ENCODE data around the gene PER2.
A peak's percentile ranks its signal among the peaks of the same experiment; 100 is the strongest.

Gene PER2

DNA sequence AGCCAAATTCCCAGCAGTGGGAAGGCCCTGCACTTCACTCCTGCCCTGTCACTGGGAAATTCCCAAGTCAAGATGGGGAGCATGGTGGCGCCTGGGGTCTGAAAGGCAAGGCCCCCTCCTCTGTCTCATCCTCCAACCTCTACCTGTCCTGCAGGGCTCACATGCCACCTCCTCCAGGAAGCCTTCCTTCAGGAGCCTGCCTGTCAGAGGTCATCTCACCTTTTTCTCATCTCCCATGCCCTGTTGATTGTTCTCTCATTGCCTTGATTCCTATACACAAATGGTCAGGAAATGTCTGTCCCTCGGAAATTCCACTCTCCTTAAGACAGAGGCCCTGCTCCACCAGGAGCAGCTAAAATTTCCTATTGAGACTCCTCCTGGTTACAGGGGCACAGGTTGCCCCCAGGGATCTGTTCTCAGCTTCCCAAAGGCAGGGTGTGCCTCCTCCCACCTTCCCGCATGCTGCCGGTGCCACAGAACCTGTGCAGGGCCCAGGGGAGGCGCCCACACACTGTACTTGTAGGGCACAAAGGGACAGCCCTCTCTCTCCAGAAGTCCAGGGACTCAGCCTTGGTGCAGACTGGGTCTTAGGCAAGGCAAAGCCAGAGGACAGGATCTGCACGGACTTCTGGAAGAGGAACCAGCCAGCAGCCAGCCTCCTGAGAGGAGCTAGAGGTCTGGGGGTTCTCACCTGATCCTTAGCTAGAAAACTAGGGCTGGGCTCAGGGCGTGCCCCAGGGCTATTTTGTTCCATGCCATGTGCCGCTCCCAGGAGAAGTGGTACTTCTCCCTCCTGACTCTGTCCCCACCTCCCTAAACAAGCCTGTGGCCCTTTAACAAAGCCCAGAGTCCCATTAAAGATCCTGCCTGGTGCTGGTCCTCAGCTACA, 61.5 kb downstream of the PER2 start:
- H3K36me3 ChIP-seq (ENCODE audit: insufficient read depth, low read length): no peaks in the 10 kb centered on the region
- H3K4me1 ChIP-seq (ENCODE audit: insufficient read depth, low read length): peaks cover 3% of the 10 kb centered on the region
- H3K27me3 ChIP-seq (ENCODE audit: insufficient read depth, low read length): peaks cover 20% of the 10 kb centered on the region
- peaks cover 5% of the 10 kb centered on the region for H3K9me3 ChIP-seq (ENCODE audit: low read length)
- H2AFZ ChIP-seq (ENCODE audit: low read depth, low read length): no peak overlapping the region
- H3K4me3 ChIP-seq (ENCODE audit: low read length): no peak overlapping the region

DNA sequence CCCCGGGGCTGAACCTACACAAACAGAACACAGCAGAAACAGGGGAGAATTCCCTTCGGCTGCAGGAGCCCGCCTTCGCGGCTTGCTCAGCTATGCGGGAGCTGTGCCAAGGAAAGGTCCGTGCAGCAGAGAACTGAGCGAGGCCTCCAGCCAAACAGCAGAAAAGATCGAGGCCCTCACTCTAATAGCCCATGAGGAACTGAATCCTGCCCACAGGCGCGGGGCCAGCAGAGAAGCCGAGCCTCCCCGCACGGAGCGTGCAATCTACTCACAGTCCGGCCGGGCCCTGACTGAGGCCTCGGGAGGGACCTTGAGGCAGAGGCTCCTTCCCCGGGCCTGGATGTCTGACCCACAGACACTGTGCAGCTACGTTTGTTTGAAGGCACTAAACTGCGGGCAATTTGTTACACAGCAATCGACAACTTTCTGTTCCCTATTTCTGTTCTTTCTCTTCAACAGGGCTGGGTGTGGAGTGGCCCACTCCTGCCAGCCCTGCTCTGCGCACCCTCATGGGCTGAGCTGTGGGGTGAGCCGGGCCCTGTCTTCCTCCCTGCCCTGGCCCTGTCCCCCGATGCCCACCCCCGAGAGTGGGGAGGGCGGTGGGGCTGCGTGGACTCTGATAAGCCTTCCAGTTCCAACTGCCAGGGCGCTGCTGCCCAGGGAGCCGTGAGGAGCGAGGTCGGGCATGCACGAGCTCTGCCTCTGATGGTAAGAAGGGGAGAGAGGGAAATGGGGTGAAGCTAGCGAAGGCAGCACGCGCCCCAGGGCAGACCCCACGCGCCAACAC, 62.3 kb downstream of the PER2 start:
- Histone ChIP-seq H3K9me3 (ENCODE audit: low read length) (peaks cover 5% of the 10 kb centered on the region), H3K4me1 (ENCODE audit: insufficient read depth, low read length) (peaks cover 3% of the 10 kb centered on the region), H3K27me3 (ENCODE audit: insufficient read depth, low read length) (peaks cover 18% of the 10 kb centered on the region), H3K4me3 (ENCODE audit: low read length) (no peak overlapping the region), H3K36me3 (ENCODE audit: insufficient read depth, low read length) (no peaks in the 10 kb centered on the region), H2AFZ (ENCODE audit: low read depth, low read length) (no peak overlapping the region)

DNA sequence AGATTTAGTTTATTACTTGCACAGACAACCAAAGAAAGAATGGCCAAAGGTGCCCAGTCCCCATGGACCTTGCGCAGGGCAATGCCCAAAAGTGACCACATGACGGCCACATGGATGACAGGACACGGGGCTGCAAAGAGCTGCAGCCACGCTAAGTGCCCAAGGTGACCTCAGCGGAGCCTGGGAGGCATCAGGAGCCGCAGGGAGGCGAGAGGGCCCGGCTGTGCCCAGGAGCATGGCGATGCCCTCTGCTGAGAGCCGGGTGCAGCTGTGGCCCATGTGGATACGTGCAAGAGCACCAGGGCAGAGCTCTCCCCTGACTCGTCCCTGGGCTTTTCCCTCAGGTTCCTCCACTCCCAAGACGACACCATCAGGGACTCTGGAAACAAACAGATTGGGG, 63.3 kb downstream of the PER2 start:
- no peak overlapping the region for H2AFZ ChIP-seq (ENCODE audit: low read depth, low read length)
- H3K9me3 ChIP-seq (ENCODE audit: low read length): no peaks in the 10 kb centered on the region
- H3K4me1 ChIP-seq (ENCODE audit: insufficient read depth, low read length): peaks cover 3% of the 10 kb centered on the region
- H3K4me3 ChIP-seq (ENCODE audit: low read length): no peak overlapping the region
- peaks cover 8% of the 10 kb centered on the region for H3K27me3 ChIP-seq (ENCODE audit: insufficient read depth, low read length)
- no peaks in the 10 kb centered on the region for H3K36me3 ChIP-seq (ENCODE audit: insufficient read depth, low read length)

DNA sequence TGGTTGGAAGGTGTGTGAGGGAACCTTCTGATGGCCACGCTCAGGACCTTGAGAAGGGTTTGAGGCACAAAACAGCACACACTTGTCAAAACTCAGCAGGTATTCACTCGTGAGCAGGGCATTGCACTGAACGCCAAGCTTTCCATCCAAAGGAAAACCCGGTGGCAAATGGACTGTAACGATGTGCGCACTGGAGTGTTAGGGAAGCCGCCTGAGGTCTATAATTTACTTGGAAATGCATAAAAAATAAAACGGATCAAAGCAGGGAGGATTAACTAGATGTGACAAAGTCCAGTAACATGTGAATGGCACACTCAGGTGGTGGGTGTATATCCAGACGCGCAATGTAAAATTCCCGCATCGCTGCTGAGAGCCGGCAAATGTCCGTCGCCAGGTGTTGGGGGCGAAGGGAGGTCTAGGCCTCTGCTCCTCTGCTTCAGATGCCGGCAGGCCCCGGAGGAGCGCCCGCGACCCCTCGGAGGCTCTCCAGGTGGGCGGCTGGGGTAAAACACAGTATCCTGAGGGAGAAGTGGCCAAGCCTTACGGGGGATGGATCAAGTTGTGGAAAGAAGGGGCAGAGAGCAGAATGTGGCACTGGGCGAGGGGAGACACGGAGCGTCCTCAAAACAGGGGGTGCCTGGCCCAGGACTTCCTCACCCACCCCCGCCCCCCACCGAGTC, 63.9 kb downstream of the PER2 start:
- H3K36me3 ChIP-seq (ENCODE audit: insufficient read depth, low read length): no peaks in the 10 kb centered on the region
- peaks cover 3% of the 10 kb centered on the region for H3K27me3 ChIP-seq (ENCODE audit: insufficient read depth, low read length)
- H3K4me3 ChIP-seq (ENCODE audit: low read length): no peak overlapping the region
- H2AFZ ChIP-seq (ENCODE audit: low read depth, low read length): no peak overlapping the region
- peaks cover 3% of the 10 kb centered on the region for H3K4me1 ChIP-seq (ENCODE audit: insufficient read depth, low read length)
- no peaks in the 10 kb centered on the region for H3K9me3 ChIP-seq (ENCODE audit: low read length)

DNA sequence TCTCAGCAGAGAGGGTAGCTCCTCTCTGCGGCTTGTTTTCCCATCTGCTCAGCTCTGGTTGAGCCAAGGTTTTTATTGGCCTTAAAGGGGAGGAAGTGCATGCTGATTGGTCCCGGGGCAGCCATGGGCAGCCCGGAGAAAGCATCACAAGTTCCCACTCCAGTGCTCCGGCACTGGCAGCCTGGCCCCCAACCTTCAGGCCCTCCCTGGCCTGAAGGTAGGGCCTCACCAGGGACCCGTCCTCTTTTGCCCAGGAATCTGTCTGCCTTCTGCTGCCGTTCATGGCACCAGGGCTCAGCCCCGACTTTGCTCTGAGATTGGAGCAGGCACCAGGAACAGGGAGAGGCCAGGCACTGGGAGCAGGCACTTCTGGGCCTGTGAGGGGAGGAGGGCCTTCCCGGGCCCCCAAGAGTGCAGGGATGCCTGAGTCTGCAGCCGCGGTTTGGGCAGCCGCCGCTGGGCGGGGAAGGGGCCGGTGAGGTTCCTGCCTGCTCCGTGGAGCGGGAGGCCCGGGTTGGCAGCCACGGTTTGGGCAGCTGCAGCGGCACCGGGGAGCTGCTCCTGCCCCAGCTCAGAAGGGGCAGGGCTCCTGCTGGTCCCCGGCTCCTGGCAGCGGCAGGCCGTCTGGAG, 67.4 kb downstream of the PER2 start:
- Histone ChIP-seq H2AFZ (ENCODE audit: low read depth, low read length) (no peak overlapping the region), H3K4me1 (ENCODE audit: insufficient read depth, low read length) (peaks cover 7% of the 10 kb centered on the region), H3K9me3 (ENCODE audit: low read length) (no peaks in the 10 kb centered on the region)

DNA sequence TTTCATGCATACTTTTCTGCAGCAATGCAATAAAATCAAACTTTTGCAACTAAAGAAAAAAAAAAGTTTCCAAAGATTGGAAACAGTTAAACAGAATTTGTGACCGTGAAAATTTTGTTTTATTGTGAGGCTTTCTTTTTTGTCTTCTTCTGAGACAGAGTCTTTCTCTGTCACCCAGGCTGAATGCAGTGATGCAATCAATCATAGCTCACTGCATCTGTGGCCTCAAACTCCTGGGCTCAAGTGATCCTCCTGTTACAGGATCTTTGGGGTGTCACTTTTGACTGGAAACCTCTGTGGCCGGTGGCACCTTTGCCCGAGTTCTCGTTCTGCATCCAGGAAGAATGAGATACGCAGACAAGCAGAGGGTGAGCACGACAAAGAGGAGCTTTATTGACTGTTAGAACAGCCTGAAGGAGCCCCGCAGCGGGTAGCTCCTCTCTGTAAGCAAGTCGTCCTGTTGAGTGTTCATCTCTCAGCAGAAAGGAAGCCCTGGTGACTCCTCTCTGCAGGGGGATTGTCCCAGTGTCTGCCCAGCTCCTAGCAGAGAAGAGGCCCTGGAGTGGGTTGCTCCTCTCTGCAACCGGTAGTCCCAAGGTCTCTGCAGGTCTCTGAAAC, 68.0 kb downstream of the PER2 start:
- H3K27me3 ChIP-seq (ENCODE audit: insufficient read depth, low read length): no peaks in the 10 kb centered on the region
- no peaks in the 10 kb centered on the region for H3K9me3 ChIP-seq (ENCODE audit: low read length)
- no peaks in the 10 kb centered on the region for H3K36me3 ChIP-seq (ENCODE audit: insufficient read depth, low read length)
- H3K4me3 ChIP-seq (ENCODE audit: low read length): no peak overlapping the region
- peaks cover 7% of the 10 kb centered on the region for H3K4me1 ChIP-seq (ENCODE audit: insufficient read depth, low read length)
- no peak overlapping the region for H2AFZ ChIP-seq (ENCODE audit: low read depth, low read length)

More for the DNA sequence above, 67.4 kb downstream of the PER2 start:
- H3K27me3 ChIP-seq (ENCODE audit: insufficient read depth, low read length): no peaks in the 10 kb centered on the region
- H3K4me3 ChIP-seq (ENCODE audit: low read length): no peak overlapping the region
- no peaks in the 10 kb centered on the region for H3K36me3 ChIP-seq (ENCODE audit: insufficient read depth, low read length)

DNA sequence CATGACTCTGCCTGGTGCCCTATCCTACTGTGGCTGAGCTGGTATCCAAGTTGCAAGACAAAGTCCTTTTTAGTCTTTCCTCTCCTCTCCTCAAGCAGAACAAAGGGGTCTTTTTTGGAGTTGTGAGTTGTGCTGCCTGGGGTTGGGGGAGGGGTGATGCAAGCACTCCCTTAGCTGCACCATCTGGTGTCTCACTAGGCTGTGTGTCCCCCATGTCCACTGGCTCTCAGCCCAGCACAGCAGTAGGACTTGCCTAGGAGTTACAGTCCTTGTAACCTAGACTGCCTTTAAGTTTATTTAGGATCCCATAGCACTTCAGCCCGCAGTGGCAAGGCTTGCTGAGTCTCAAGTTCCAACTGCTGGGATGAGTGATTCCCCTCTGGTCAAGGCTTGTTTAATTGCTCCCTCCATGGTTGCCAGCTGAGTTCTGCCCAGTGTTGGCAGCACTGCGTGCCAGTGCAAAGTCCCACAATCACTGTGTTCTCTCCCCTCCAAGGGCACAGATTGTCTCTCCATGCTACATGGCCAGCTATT, 71.7 kb downstream of the PER2 start:
- Histone ChIP-seq H3K9me3 (ENCODE audit: low read length) (peaks cover 2% of the 10 kb centered on the region), H3K27me3 (ENCODE audit: insufficient read depth, low read length) (no peaks in the 10 kb centered on the region), H3K36me3 (ENCODE audit: insufficient read depth, low read length) (no peaks in the 10 kb centered on the region), H2AFZ (ENCODE audit: low read depth, low read length) (no peak overlapping the region), H3K4me1 (ENCODE audit: insufficient read depth, low read length) (peaks cover 7% of the 10 kb centered on the region), H3K4me3 (ENCODE audit: low read length) (no peak overlapping the region)

DNA sequence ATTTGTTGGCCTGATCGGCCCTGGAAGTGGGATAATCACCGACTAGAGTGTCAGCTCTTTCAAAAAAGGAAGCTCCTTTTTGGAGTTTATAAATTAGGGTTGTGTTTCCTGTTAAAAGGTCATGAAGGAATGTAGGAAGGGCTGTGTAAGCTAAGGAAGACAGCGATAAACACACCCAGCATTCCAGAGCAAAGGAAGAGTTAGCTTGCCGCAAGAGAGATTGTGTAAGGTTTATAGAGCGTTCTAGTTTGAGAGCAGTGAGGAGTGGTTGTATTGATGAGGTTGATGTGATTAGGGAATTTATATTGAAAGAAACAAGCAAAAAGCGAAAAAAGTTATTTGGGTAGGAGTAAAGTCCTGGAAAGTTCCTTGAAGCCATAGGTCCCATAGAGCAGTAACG, 81.4 kb downstream of the PER2 start:
- Histone ChIP-seq H3K4me1 (ENCODE audit: insufficient read depth, low read length) (peaks cover 3% of the 10 kb centered on the region), H2AFZ (ENCODE audit: low read depth, low read length) (no peak overlapping the region), H3K9me3 (ENCODE audit: low read length) (peaks cover 4% of the 10 kb centered on the region), H3K27me3 (ENCODE audit: insufficient read depth, low read length) (peaks cover 40% of the 10 kb centered on the region), H3K4me3 (ENCODE audit: low read length) (no peak overlapping the region), H3K36me3 (ENCODE audit: insufficient read depth, low read length) (no peaks in the 10 kb centered on the region)

DNA sequence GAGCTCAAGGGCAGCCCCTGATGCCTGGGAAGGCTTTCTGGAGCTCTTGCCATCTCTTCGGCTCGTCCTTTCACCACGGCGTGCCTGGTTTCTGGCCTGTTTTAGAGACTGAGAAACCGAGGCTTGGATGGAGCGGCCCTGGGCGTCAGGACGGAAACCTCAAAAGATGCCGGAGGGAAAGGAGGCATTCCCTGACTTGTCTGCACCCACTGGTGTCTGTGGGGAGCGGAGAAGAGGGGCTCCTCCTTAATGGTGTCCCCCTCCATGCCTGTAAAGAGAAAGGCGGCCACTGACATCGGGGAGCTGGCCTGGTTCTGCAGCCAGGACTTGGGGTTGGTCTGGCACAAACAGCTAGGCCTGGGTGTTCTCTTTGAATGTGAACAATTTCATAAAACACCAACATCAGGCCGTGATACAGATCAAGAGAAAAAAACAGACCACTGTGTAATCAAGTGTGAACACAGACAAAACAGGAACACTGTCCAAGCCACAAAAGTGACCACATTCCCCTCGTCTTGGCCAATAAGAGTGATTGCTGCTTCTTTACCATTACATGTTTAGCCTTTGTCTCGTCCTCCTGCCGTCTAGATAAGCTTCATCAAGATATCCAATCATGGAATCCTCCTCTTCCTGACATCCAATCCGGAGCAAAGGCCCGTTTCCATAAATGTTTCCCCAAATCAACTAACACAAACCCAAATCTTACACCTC, 84.3 kb downstream of the PER2 start:
- peak overlapping the region; percentile 43 for H3K4me3 ChIP-seq (ENCODE audit: low read length)
- peaks cover 4% of the 10 kb centered on the region for H3K9me3 ChIP-seq (ENCODE audit: low read length)
- H3K27me3 ChIP-seq (ENCODE audit: insufficient read depth, low read length): peaks cover 23% of the 10 kb centered on the region
- peaks cover 11% of the 10 kb centered on the region for H3K4me1 ChIP-seq (ENCODE audit: insufficient read depth, low read length)
- peak overlapping the region; percentile 81 for H2AFZ ChIP-seq (ENCODE audit: low read depth, low read length)
- no peaks in the 10 kb centered on the region for H3K36me3 ChIP-seq (ENCODE audit: insufficient read depth, low read length)

DNA sequence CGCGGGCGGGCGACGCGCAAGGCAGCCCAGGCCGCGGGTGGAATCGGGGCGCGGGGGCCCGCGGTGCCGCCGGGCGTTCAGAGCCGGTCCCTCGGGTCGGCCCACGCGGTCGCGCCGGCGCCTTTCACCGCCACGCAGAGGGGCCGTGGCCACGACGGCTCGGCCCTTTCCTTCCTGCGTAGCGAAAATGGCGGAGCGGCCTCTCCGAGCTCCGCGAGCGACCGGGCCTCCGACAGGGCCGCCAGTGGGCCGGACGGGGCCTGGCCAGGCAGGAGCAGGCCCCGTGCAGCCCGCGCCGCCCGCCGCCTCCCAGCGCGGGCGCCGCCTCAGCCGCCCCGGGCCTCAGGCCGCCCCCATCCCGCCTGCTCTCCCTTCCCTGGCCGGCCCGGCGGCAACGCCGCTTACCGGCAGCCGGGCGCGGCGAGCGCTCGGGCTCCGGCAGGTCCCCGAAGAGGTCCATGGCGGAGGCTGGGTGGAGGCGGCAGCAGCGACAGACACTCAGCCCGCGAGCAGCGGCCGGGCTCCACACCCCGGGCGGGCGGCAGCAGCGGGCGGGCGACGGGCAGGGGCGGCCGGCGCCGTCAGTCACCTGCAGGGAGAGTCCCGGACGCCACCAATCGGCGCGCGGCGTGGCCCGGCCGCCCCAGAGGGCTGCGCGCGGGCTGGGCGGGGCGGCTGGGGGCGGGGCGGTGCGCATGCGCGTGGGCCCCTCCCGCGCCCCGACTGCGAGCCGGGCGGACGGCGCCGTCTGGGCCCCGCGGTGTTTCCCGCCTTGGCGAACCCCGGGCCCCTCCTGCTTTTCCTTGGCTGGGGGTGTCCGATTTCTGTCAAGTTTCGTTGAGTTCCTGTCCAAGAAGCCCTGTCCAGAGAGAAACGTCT, 85.1 kb downstream of the PER2 start, which contains the start of gene ILKAP:
TSS of gene ILKAP (minus strand) at position 602 of the 879 bp plus-strand sequence. CDS start at position 460, 142 bp downstream.
- H3K9me3 ChIP-seq (ENCODE audit: low read length): peaks cover 4% of the 10 kb centered on the region
- no peaks in the 10 kb centered on the region for H3K36me3 ChIP-seq (ENCODE audit: insufficient read depth, low read length)
- peaks cover 11% of the 10 kb centered on the region for H3K4me1 ChIP-seq (ENCODE audit: insufficient read depth, low read length)
- H3K27me3 ChIP-seq (ENCODE audit: insufficient read depth, low read length): peaks cover 18% of the 10 kb centered on the region
- peak within 1 kb of the TSS; percentile 81 for H2AFZ ChIP-seq (ENCODE audit: low read depth, low read length)
- peak within 1 kb of the TSS; percentile 86 for H3K4me3 ChIP-seq (ENCODE audit: low read length)

Data from neuron (in vitro differentiated cells).